ENCODE data around the gene CPNE2.

CPNE2 gene

DNA sequence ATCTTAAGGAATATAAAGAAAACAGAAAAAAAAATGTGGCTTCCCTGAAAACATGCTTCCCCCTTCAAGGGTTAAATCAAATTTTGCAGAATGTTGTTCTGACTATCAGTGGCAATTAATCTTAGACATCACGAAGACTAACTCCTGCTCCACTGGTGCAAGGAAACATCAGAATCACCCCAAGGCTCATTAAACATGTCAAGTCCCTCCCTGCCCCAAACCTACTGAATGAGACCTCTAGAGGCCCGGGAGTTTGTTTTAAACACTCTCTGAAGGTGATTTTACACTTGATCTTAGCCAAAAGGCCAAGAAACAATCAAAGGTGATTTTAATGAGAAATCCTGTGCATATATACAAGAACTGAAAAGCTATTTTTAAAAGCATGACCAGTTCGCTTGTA is 75.2 kb downstream of the CPNE2 start:
- no peak for TF ChIP-seq CTCF (IDR thresholded peaks at IDR 0.05; ENCODE audit: low read depth, low read length, missing control alignments)
- H3K4me3 ChIP-seq (replicated peaks; ENCODE audit: low read depth, low read length) = no peak overlapping the region
- no peak for DNase-seq (ENCODE audit: extremely low read depth, low read depth)

DNA sequence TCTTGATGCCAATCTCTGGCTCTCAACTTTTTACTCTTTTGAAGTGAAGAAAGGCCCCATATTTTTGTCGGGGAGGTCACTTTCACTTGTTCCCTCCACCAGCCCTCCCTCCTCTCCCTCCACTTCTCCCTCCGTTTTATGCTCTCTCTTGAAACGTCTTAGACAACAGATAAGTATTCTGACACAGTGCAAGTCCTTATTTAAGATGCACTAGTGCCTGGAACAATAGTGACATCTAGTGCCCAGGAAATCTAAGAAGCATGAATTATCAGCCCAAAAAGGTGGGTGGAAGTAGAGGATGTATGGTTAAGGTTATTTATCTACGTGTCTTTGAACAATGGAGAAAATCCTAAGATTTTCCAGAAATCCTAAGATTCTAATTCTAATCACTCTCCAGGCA is 75.6 kb downstream of the CPNE2 start:
- peak; percentile 50 for DNase-seq (ENCODE audit: extremely low read depth, low read depth)
- H3K4me3 ChIP-seq (replicated peaks; ENCODE audit: low read depth, low read length) = no peak overlapping the region
- peak; percentile 64 for TF ChIP-seq CTCF (IDR thresholded peaks at IDR 0.05; ENCODE audit: low read depth, low read length, missing control alignments)

DNA sequence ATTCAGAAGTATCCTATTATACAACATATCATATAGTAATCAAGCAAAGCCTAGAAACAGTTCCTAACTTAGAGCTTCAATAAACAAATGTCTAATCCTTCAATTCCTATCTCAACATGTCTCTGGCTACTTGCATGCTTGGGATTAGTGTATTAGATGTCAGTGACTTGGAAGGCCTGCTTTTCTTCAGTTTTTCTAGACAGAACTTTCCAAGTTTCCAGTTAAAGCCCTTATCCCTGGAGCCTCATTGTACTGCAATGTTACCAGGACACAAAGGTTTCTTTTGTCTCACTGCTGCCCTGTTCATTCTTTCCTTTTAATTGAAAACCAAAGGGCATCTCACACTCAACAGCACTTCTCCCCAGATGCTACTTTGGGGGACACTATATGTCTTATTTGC is 76.9 kb downstream of the CPNE2 start:
- DNase-seq (ENCODE audit: extremely low read depth, low read depth) = no peak
- no peak for TF ChIP-seq CTCF (IDR thresholded peaks at IDR 0.05; ENCODE audit: low read depth, low read length, missing control alignments)
- no peak overlapping the region for H3K4me3 ChIP-seq (replicated peaks; ENCODE audit: low read depth, low read length)

DNA sequence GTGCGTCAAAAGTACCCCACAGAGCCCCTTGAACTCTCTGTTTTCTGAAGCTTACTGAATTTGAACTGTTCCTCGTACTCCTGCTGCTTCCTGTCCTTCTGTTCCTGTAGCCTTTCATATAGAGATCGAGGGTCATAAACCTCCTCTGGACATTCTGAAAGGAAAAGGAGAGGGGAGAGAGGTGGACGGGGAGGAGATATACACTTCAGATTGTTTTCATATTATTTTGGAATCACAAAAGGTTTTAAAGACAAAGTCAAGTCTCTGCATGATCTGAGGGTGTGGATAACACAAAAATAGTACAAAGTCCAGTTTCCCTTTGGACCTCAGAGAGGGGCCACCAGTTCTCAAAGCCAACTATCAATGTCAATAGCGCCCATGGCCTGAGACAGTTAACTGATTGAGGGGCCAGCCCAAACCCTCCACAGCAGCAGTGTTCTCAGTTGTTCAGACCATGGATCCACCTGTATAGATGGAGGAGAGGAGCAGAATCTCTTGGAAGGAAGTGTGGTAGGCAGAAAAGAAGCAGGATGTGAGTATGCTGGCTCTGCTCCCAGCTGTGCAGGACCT is 80.4 kb downstream of the CPNE2 start:
- TF ChIP-seq CTCF (IDR thresholded peaks at IDR 0.05; ENCODE audit: low read depth, low read length, missing control alignments) = no peak
- DNase-seq (ENCODE audit: extremely low read depth, low read depth) = no peak
- H3K4me3 ChIP-seq (replicated peaks; ENCODE audit: low read depth, low read length) = no peak overlapping the region

- no peak for TF ChIP-seq CTCF (IDR thresholded peaks at IDR 0.05; ENCODE audit: low read depth, low read length, missing control alignments)
- no peak overlapping the region for H3K4me3 ChIP-seq (replicated peaks; ENCODE audit: low read depth, low read length)
- no peak for DNase-seq (ENCODE audit: extremely low read depth, low read depth)
These were observed 83.5 kb downstream of the CPNE2 start for GRCh38 chr16:57175896-57176295.

DNA sequence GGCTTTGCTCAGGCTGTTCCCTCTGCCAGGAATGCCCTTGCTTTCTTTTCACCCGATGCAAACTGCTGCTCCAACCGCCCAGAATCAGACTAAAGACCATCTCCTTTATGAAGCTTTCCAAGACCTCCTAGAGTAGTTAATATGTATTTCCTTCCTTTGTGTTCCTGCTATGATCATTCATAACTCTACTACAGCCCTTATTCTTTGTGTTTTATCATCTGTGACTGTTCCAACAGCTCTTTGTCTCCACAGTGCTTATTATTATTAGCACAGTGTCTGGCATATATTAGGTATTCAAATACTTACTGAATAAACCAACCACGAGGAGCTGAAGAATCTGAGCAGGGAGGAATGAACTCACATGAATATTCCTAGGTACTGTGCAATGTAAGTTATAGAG is 85.8 kb downstream of the CPNE2 start:
- no peak overlapping the region for H3K4me3 ChIP-seq (replicated peaks; ENCODE audit: low read depth, low read length)
- TF ChIP-seq CTCF (IDR thresholded peaks at IDR 0.05; ENCODE audit: low read depth, low read length, missing control alignments) = no peak
- no peak for DNase-seq (ENCODE audit: extremely low read depth, low read depth)

DNA sequence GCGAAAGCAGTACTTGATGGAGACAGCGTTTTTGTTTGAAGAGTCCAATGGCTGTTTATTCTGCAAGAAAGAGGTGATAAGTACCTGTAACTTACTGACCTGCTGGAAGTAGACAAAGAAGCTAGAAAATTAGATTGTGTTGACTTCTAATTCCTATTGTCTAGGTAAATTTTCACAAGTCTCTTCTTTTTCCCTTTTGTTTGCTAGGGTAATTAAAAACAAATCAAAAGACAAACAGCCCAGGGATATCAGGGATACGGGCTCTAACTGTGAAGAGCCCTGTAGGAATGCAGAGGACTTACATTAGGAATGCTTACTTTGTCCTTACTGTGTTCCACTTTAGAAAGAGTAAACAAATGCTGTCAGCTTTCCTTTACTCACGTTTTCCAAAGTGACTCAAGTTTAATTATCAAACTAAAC is 86.4 kb downstream of the CPNE2 start:
- DNase-seq (ENCODE audit: extremely low read depth, low read depth) = no peak
- no peak overlapping the region for H3K4me3 ChIP-seq (replicated peaks; ENCODE audit: low read depth, low read length)
- no peak for TF ChIP-seq CTCF (IDR thresholded peaks at IDR 0.05; ENCODE audit: low read depth, low read length, missing control alignments)

Data from HFF-Myc (cell line).